DOHH2 (cell line): ENCODE results near the gene SHROOM2.

Source experiments
- H3F3A ChIP-seq: fragments of 200-600 bp; sonication (generic), shearing (Covaris generic); 2 replicates; pipeline ENCODE4 v1.6.0; 2016; ENCODE audit warnings: antibody characterized with exemption, mild to moderate bottlenecking; ENCODE audit not compliant: control insufficient read depth, insufficient read depth
- H3K27ac ChIP-seq: fragments of 200-600 bp; sonication (generic); 2 replicates; pipeline ENCODE4 v1.5.1; 2014; ENCODE audit warnings: low read depth, mild to moderate bottlenecking, low read length, moderate library complexity
- H3K27me3 ChIP-seq: fragments of 200-600 bp; sonication (generic); 2 replicates; pipeline ENCODE4 v1.6.1; 2014; ENCODE audit warnings: mild to moderate bottlenecking, low read length, mixed read lengths; ENCODE audit not compliant: control insufficient read depth
- H3K36me3 ChIP-seq: fragments of 200-600 bp; sonication (generic); 2 replicates; pipeline ENCODE4 v1.6.1; 2014; ENCODE audit warnings: mild to moderate bottlenecking, low read length, moderate library complexity, mixed read lengths; ENCODE audit not compliant: control insufficient read depth
- H3K4me1 ChIP-seq: fragments of 200-600 bp; sonication (generic); 2 replicates; pipeline ENCODE4 v1.6.1; 2014; ENCODE audit warnings: mild to moderate bottlenecking, low read length, mixed read lengths; ENCODE audit not compliant: control insufficient read depth
- H3K4me2 ChIP-seq: fragments of 200-600 bp; sonication (generic); 2 replicates; pipeline ENCODE4 v1.6.0; 2014; ENCODE audit warnings: mild to moderate bottlenecking, low read length, moderate library complexity
- H3K4me3 ChIP-seq: fragments of 200-600 bp; sonication (generic); 2 replicates; pipeline ENCODE4 v1.5.1; 2014; ENCODE audit warnings: mild to moderate bottlenecking, low read length, mixed read lengths
- H3K79me2 ChIP-seq: fragments of 200-600 bp; sonication (generic); 2 replicates; pipeline ENCODE4 v1.6.1; 2014; ENCODE audit warnings: mild to moderate bottlenecking, low read length, mixed read lengths; ENCODE audit not compliant: control insufficient read depth
- H3K9me2 ChIP-seq: fragments of 200-600 bp; sonication (generic); replicated peaks from 2 replicates; pipeline ENCODE4 v1.6.1; 2014; ENCODE audit warnings: mild to moderate bottlenecking, low read length, mixed read lengths; ENCODE audit not compliant: control insufficient read depth
- H3K9me3 ChIP-seq: fragments of 200-600 bp; sonication (generic); 2 replicates; pipeline ENCODE4 v1.6.1; 2014; ENCODE audit warnings: antibody characterized with exemption, low read length, mixed read lengths; ENCODE audit not compliant: control insufficient read depth, insufficient read depth
- H4K20me1 ChIP-seq: fragments of 200-600 bp; sonication (generic); 2 replicates; pipeline ENCODE4 v1.6.0; 2014; ENCODE audit warnings: low read depth, mild to moderate bottlenecking, antibody characterized with exemption, low read length, moderate library complexity; ENCODE audit not compliant: control insufficient read depth, insufficient read depth
- CTCF ChIP-seq: fragments of 200-600 bp; sonication (generic); IDR thresholded peaks from one replicate; pipeline ENCODE4 v1.5.1; 2014; ENCODE audit warnings: antibody characterized with exemption, mild to moderate bottlenecking, low read depth, low read length; ENCODE audit not compliant: poor library complexity, severe bottlenecking
- EZH2phosphoT487 ChIP-seq: fragments of 200-600 bp; sonication (generic); IDR thresholded peaks from 2 replicates; pipeline ENCODE4 v1.6.1; 2017; ENCODE audit warnings: borderline replicate concordance, mild to moderate bottlenecking, antibody characterized with exemption, low read length, moderate library complexity, mixed read lengths

The SHROOM2 gene, protein sequence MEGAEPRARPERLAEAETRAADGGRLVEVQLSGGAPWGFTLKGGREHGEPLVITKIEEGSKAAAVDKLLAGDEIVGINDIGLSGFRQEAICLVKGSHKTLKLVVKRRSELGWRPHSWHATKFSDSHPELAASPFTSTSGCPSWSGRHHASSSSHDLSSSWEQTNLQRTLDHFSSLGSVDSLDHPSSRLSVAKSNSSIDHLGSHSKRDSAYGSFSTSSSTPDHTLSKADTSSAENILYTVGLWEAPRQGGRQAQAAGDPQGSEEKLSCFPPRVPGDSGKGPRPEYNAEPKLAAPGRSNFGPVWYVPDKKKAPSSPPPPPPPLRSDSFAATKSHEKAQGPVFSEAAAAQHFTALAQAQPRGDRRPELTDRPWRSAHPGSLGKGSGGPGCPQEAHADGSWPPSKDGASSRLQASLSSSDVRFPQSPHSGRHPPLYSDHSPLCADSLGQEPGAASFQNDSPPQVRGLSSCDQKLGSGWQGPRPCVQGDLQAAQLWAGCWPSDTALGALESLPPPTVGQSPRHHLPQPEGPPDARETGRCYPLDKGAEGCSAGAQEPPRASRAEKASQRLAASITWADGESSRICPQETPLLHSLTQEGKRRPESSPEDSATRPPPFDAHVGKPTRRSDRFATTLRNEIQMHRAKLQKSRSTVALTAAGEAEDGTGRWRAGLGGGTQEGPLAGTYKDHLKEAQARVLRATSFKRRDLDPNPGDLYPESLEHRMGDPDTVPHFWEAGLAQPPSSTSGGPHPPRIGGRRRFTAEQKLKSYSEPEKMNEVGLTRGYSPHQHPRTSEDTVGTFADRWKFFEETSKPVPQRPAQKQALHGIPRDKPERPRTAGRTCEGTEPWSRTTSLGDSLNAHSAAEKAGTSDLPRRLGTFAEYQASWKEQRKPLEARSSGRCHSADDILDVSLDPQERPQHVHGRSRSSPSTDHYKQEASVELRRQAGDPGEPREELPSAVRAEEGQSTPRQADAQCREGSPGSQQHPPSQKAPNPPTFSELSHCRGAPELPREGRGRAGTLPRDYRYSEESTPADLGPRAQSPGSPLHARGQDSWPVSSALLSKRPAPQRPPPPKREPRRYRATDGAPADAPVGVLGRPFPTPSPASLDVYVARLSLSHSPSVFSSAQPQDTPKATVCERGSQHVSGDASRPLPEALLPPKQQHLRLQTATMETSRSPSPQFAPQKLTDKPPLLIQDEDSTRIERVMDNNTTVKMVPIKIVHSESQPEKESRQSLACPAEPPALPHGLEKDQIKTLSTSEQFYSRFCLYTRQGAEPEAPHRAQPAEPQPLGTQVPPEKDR (N-terminal part only)

GRCh38 chrX:9785944-9786797, at the start of gene SHROOM2:
Gene SHROOM2, plus strand, starts transcription at chrX:9786429. Its CDS starts 117 bp downstream, at chrX:9786546.
- TF ChIP-seq CTCF (no peak), EZH2phosphoT487 (no peak)
- Histone ChIP-seq H3K4me1 (no peaks in the 10 kb centered on the region), H4K20me1 (no peaks in the 10 kb centered on the region), H3K4me2 (no peak within 1 kb of the TSS), H3K36me3 (no peaks in the 10 kb centered on the region), H3K79me2 (no peaks in the 10 kb centered on the region), H3K27ac (no peak within 1 kb of the TSS), H3K9me3 (no peaks in the 10 kb centered on the region), H3K4me3 (no peak within 1 kb of the TSS), H3F3A (no peaks in the 10 kb centered on the region), H3K27me3 (no peaks in the 10 kb centered on the region; the same call in 1 of the 2 replicates), H3K9me2 (no peaks in the 10 kb centered on the region)

- Histone ChIP-seq H3K27ac (no peak overlapping the region), H3K4me1 (no peaks in the 10 kb centered on the region), H3K4me2 (no peak overlapping the region), H3K4me3 (no peak overlapping the region), H3F3A (no peaks in the 10 kb centered on the region), H3K79me2 (no peaks in the 10 kb centered on the region), H4K20me1 (no peaks in the 10 kb centered on the region), H3K9me3 (no peaks in the 10 kb centered on the region), H3K27me3 (no peaks in the 10 kb centered on the region), H3K36me3 (no peaks in the 10 kb centered on the region), H3K9me2 (no peaks in the 10 kb centered on the region)
- TF ChIP-seq CTCF (no peak), EZH2phosphoT487 (no peak)
Measured at GRCh38 chrX:9737363-9737762, 48.9 kb upstream of the SHROOM2 start.

GRCh38 chrX:9738151-9738550, 48.1 kb upstream of the SHROOM2 start:
- TF ChIP-seq CTCF, result no peak
- TF ChIP-seq EZH2phosphoT487, result no peak
- no peaks in the 10 kb centered on the region for H3F3A ChIP-seq
- no peak overlapping the region for H3K4me2 ChIP-seq
- no peak overlapping the region for H3K4me3 ChIP-seq
- H3K4me1 ChIP-seq, result no peaks in the 10 kb centered on the region
- H3K9me3 ChIP-seq, result no peaks in the 10 kb centered on the region
- no peaks in the 10 kb centered on the region for H3K36me3 ChIP-seq
- H3K79me2 ChIP-seq, result no peaks in the 10 kb centered on the region
- H3K27me3 ChIP-seq, result no peaks in the 10 kb centered on the region
- H4K20me1 ChIP-seq, result no peaks in the 10 kb centered on the region
- H3K9me2 ChIP-seq, result no peaks in the 10 kb centered on the region
- no peak overlapping the region for H3K27ac ChIP-seq
